NCI-H2107 treated with DMSO at 0.1 percent for 48 hours (cell line): ENCODE measurements around the gene DOCK11.
A peak's percentile ranks its signal among the peaks of the same experiment; 100 is the strongest.

ENCODE experiments used
- DNase-seq: peaks from one replicate; lab custom pipeline; 2025; ENCODE audit not compliant: unreplicated experiment; lab: John Stamatoyannopoulos, UW

The DOCK11 gene

GRCh38 chrX:118626346-118626745 is 130.7 kb downstream of the DOCK11 start:
- no peak for DNase-seq

- no peak for DNase-seq
These were observed 131.6 kb downstream of the DOCK11 start for GRCh38 chrX:118627084-118627758.

GRCh38 chrX:118630848-118631247 is 135.2 kb downstream of the DOCK11 start:
- no peak for DNase-seq

GRCh38 chrX:118631586-118631985 is 136.0 kb downstream of the DOCK11 start:
- no peak for DNase-seq

GRCh38 chrX:118632862-118633261 is 137.2 kb downstream of the DOCK11 start:
- DNase-seq: no peak

GRCh38 chrX:118633530-118633929 is 137.9 kb downstream of the DOCK11 start:
- no peak for DNase-seq

- no peak for DNase-seq
These were observed 138.7 kb downstream of the DOCK11 start for GRCh38 chrX:118634336-118634735.

- no peak for DNase-seq
These were observed 142.4 kb downstream of the DOCK11 start for GRCh38 chrX:118637997-118638396.

GRCh38 chrX:118644378-118644777 is 148.8 kb downstream of the DOCK11 start:
- peak; percentile 41 for DNase-seq

GRCh38 chrX:118652717-118653116 is 157.1 kb downstream of the DOCK11 start:
- no peak for DNase-seq

GRCh38 chrX:118654331-118654730 is 158.7 kb downstream of the DOCK11 start:
- DNase-seq: no peak

GRCh38 chrX:118655561-118656246 is 160.1 kb downstream of the DOCK11 start:
- no peak for DNase-seq

- DNase-seq: no peak
These were observed 161.8 kb downstream of the DOCK11 start for GRCh38 chrX:118657413-118657812.

GRCh38 chrX:118660085-118660484 is 164.5 kb downstream of the DOCK11 start:
- DNase-seq: no peak

- no peak for DNase-seq
These were observed 169.6 kb downstream of the DOCK11 start for GRCh38 chrX:118665204-118665603.

- DNase-seq: no peak
These were observed 170.9 kb downstream of the DOCK11 start for GRCh38 chrX:118666521-118666920.

GRCh38 chrX:118669435-118669834 is 173.8 kb downstream of the DOCK11 start:
- DNase-seq: no peak

- DNase-seq: no peak
These were observed 179.8 kb downstream of the DOCK11 start for GRCh38 chrX:118675326-118675965.

GRCh38 chrX:118675966-118676349 is 180.3 kb downstream of the DOCK11 start:
- DNase-seq: peak; percentile 52

- no peak for DNase-seq
These were observed 181.7 kb downstream of the DOCK11 start for GRCh38 chrX:118677318-118677717.

- no peak for DNase-seq
These were observed 183.7 kb downstream of the DOCK11 start for GRCh38 chrX:118679290-118679689.
